OCI-LY7 (cell line): ENCODE measurements around the gene SPRR2G.
"Not testable (repeated sequence)": the region's sequence is repeated elsewhere in the genome, so short reads cannot be mapped to it uniquely, and the experiment has no call there.

Experiments used
- EZH2phosphoT487 ChIP-seq: fragments of 200-600 bp; sonication (generic); IDR thresholded peaks from 2 replicates; pipeline ENCODE4 v1.6.1; 2018; ENCODE audit warnings: low read depth, borderline replicate concordance, mild to moderate bottlenecking, mixed run types, antibody characterized with exemption, low read length, moderate library complexity, mixed read lengths
- TF ChIP-seq, protein P1 (sequence below): fragments of 200-600 bp; sonication (generic); conservative IDR thresholded peaks from 2 replicates; pipeline ENCODE4 v1.5.1; 2014; ENCODE audit warnings: mild to moderate bottlenecking, antibody characterized with exemption, low read length, moderate library complexity, mixed read lengths

DNA sequence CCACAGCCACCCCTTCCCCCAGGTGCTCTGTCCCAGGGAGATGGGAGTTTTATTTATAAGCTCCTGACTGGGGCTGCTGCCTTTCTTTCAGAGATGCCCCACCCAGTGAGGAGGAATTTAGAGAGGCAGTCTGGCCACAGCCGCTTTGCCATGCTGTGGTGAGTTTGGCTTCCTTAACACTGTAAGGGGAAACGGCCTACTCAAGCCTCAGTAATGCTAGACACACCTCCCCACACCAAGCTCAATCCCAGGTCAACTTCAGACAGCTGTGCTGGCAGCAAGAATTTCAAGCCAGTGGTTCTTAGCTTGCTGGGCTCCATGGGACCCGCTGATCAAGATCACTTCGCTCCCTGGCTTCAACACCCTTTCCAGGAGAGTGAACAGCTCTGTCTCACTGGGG lies 37.6 kb upstream of the SPRR2G start:
- TF ChIP-seq, protein P1, sequence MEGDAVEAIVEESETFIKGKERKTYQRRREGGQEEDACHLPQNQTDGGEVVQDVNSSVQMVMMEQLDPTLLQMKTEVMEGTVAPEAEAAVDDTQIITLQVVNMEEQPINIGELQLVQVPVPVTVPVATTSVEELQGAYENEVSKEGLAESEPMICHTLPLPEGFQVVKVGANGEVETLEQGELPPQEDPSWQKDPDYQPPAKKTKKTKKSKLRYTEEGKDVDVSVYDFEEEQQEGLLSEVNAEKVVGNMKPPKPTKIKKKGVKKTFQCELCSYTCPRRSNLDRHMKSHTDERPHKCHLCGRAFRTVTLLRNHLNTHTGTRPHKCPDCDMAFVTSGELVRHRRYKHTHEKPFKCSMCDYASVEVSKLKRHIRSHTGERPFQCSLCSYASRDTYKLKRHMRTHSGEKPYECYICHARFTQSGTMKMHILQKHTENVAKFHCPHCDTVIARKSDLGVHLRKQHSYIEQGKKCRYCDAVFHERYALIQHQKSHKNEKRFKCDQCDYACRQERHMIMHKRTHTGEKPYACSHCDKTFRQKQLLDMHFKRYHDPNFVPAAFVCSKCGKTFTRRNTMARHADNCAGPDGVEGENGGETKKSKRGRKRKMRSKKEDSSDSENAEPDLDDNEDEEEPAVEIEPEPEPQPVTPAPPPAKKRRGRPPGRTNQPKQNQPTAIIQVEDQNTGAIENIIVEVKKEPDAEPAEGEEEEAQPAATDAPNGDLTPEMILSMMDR: not testable (repeated sequence)
- TF ChIP-seq EZH2phosphoT487: not testable (repeated sequence)
